Tibial artery (tissue), 4 donors: Measurements from ENCODE around the gene SPP2.

Experiments
- DNase-seq, 2 donors: peaks; one replicate each; pipeline ENCODE4 v3.0.0-alpha.2; 2019
- H3K27ac ChIP-seq, 2 donors: fragments of 200-600 bp; sonication (generic) in 1 of 2; 1 replicate in 1 of 2; 2 replicates in 1 of 2; pipeline ENCODE4 v1.5.1; 2018 to 2019; ENCODE audit warnings: mild to moderate bottlenecking in 1 of 2
- H3K27me3 ChIP-seq, 2 donors: fragments of 200-600 bp; sonication (generic) in 1 of 2; one replicate each; pipeline versions ENCODE4 v1.5.1 to v1.6.0; 2016 to 2019
- H3K36me3 ChIP-seq, 3 donors: fragments of 200-600 bp; sonication (generic) in 2 of 3; one replicate each; pipeline ENCODE4 v1.5.1; 2016 to 2019; ENCODE audit warnings: mild to moderate bottlenecking in 2 of 3
- H3K4me1 ChIP-seq, 4 donors: fragments of 200-600 bp; sonication (generic) in 2 of 4; 1 replicate in 3 of 4; 2 replicates in 1 of 4; pipeline ENCODE4 v1.5.1; 2016 to 2019
- H3K4me3 ChIP-seq, 2 donors: fragments of 200-600 bp; sonication (generic) in 1 of 2; 1 replicate in 1 of 2; 2 replicates in 1 of 2; pipeline ENCODE4 v1.5.1; 2018 to 2019; ENCODE audit warnings: mild to moderate bottlenecking in 2 of 2
- H3K9me3 ChIP-seq, 3 donors: fragments of 200-600 bp; sonication (generic) in 1 of 3; one replicate each; pipeline ENCODE4 v1.5.1; 2016 to 2019
- CTCF ChIP-seq, 2 experiments: fragments of 200-600 bp in 1 of 2; fragments of 450-650 bp in 1 of 2; IDR thresholded peaks; one replicate each; pipeline ENCODE4 v1.5.1; 2017 to 2019; ENCODE audit warnings: antibody characterized with exemption in 2 of 2, mild to moderate bottlenecking in 1 of 2, moderate library complexity in 1 of 2
- intact Hi-C: fragments of 100-400 bp; cut with DNase I; formaldehyde crosslinking; loops from one replicate; pipeline ENCODE4 v1.15.0; 2023; ENCODE audit warnings: low total_unique reads

SPP2 gene

GRCh38 chr2:234051374-234052070 is 1.0 kb downstream of the SPP2 start:
- H3K36me3 ChIP-seq: no peaks in the 10 kb centered on the region
- H3K9me3 ChIP-seq: no peaks in the 10 kb centered on the region
- intact Hi-C loops: no loop called here
- H3K4me1 ChIP-seq: no peaks in the 10 kb centered on the region
- no peaks in the 10 kb centered on the region for H3K27me3 ChIP-seq
- no peak overlapping the region for H3K4me3 ChIP-seq
- no peak overlapping the region for H3K27ac ChIP-seq
- no peak for DNase-seq
- no peak for TF ChIP-seq CTCF (IDR thresholded peaks at IDR 0.05)

GRCh38 chr2:234058881-234059280 is 8.4 kb downstream of the SPP2 start:
- no peaks in the 10 kb centered on the region for H3K36me3 ChIP-seq
- H3K9me3 ChIP-seq: no peaks in the 10 kb centered on the region
- no peak for DNase-seq
- H3K27ac ChIP-seq: no peak overlapping the region
- no peak overlapping the region for H3K4me3 ChIP-seq
- H3K4me1 ChIP-seq: no peaks in the 10 kb centered on the region
- TF ChIP-seq CTCF (IDR thresholded peaks at IDR 0.05): no peak
- peaks cover 0 to 3% of the 10 kb centered on the region in 2 donors for H3K27me3 ChIP-seq
- intact Hi-C loops: no loop called here

- no peaks in the 10 kb centered on the region for H3K36me3 ChIP-seq
- TF ChIP-seq CTCF (IDR thresholded peaks at IDR 0.05): no peak
- no peak for DNase-seq
- H3K27ac ChIP-seq: no peak overlapping the region
- H3K4me1 ChIP-seq: no peaks in the 10 kb centered on the region
- peaks cover 0 to 3% of the 10 kb centered on the region in 2 donors for H3K27me3 ChIP-seq
- H3K9me3 ChIP-seq: no peaks in the 10 kb centered on the region
- H3K4me3 ChIP-seq: no peak overlapping the region
- intact Hi-C loops: no loop called here
These were observed 9.7 kb downstream of the SPP2 start for GRCh38 chr2:234060236-234060635.

DNA sequence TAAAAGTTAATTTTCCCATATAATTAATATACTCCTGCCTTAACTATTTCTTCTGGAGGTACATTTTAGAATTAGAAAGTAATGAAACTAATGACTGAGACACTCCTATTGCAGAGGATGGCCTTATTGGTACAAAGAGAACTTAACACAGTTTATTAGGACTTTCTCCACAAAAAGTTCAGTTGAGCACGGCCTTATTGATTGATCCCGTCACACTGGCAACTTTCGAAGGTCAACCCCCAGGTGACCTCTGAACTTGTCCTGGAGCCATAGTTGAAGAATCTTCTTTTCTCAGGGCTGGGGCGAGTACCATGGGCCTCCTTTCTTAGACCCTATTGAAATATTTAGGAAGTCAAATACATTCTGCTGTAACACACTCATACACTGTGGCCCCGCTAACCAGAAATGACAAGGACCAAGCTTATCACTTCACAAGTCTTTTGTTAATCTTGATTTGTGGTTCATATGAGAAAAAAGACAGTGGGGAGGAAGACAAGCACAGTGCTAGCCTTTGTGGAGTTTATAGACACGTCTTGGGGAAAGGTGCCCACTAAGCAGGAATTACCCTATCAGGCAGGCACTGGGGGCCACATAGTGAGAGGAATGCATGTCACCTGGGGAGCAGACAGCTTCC is 11.2 kb downstream of the SPP2 start:
- Histone ChIP-seq H3K9me3 (no peaks in the 10 kb centered on the region), H3K4me1 (no peaks in the 10 kb centered on the region), H3K27ac (no peak overlapping the region), H3K4me3 (no peak overlapping the region), H3K36me3 (no peaks in the 10 kb centered on the region), H3K27me3 (peaks cover 0 to 3% of the 10 kb centered on the region in 2 donors)
- no peak for DNase-seq
- intact Hi-C loops: no loop called here
- no peak for TF ChIP-seq CTCF (IDR thresholded peaks at IDR 0.05)

DNA sequence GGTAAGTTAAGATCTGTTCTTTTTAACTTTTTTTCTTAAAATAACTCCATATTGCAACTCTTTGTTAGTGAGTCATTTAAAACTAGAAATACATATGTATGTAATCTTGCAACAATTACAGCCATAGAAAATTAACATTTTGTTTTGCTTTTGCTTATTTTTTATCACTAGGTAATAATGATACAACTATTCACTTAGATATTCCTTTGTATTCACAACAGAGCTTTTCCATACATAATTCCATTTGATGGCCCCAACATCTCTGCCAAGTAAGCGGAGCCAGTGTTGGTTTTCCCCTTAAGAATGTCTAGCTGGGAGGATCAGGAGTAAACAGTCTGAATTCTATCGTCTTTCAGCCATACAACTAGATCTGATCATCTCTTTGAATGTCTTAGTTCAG is 16.1 kb downstream of the SPP2 start:
- Histone ChIP-seq H3K4me3 (no peak overlapping the region), H3K27me3 (no peaks in the 10 kb centered on the region)

More for the DNA sequence above, 16.1 kb downstream of the SPP2 start:
- intact Hi-C loops: no loop called here
- peaks cover 0 to 8% (median 0%) of the 10 kb centered on the region in 3 donors for H3K9me3 ChIP-seq
- no peak for DNase-seq
- H3K36me3 ChIP-seq: no peaks in the 10 kb centered on the region
- H3K4me1 ChIP-seq: no peaks in the 10 kb centered on the region
- H3K27ac ChIP-seq: no peak overlapping the region
- no peak for TF ChIP-seq CTCF (IDR thresholded peaks at IDR 0.05)
